Kidney (tissue), 14 donors: ENCODE measurements around the gene AKAP1. TPM values are rescaled to one million over a fixed set of nuclear protein-coding genes. Genes with fewer than 3 reads are reported as not detected.
A peak's percentile ranks its signal among the peaks of the same experiment; 100 is the strongest.

Experiments
- DNase-seq, 5 donors: peaks; one replicate each; pipeline ENCODE4 v3.0.0-alpha.2; 2013 to 2020
- FAIRE-seq: peaks from 2 replicates; lab custom pipeline; 2012; peaks lifted over from hg19 to GRCh38; lab: Jason Lieb, UNC
- H3K27ac ChIP-seq, 2 donors: one replicate each; pipeline ENCODE4 v1.7.0; 2013; ENCODE audit warnings: low read depth in 2 of 2, low read length in 2 of 2, inconsistent platforms in 1 of 2
- H3K27me3 ChIP-seq: one replicate; pipeline ENCODE4 v1.7.1; 2013; ENCODE audit warnings: low read length, inconsistent platforms; ENCODE audit not compliant: control insufficient read depth, insufficient read depth
- H3K36me3 ChIP-seq, 3 donors: one replicate each; pipeline versions ENCODE4 v1.7.0 to v1.7.1; 2013; ENCODE audit warnings: low read length in 3 of 3, control low read depth in 1 of 3, inconsistent platforms in 1 of 3; ENCODE audit not compliant: insufficient read depth in 3 of 3, control insufficient read depth in 2 of 3
- H3K4me1 ChIP-seq, 3 donors: one replicate each; pipeline versions ENCODE4 v1.7.0 to v1.7.1; 2013; ENCODE audit warnings: low read length in 3 of 3, inconsistent platforms in 1 of 3, low read depth in 1 of 3; ENCODE audit not compliant: control insufficient read depth in 2 of 3, insufficient read depth in 2 of 3
- H3K4me3 ChIP-seq, 3 donors: one replicate each; pipeline versions ENCODE4 v1.7.0 to v1.8.1; 2013; ENCODE audit warnings: low read length in 3 of 3, control low read depth in 1 of 3, inconsistent platforms in 1 of 3
- H3K9ac ChIP-seq, 3 donors: one replicate each; pipeline versions ENCODE4 v1.7.0 to v1.7.1; 2013; ENCODE audit warnings: low read length in 3 of 3, control low read depth in 1 of 3, inconsistent platforms in 1 of 3
- H3K9me3 ChIP-seq, 3 donors: one replicate each; pipeline versions ENCODE4 v1.7.0 to v1.7.1; 2013; ENCODE audit warnings: low read length in 3 of 3, control low read depth in 1 of 3, inconsistent platforms in 1 of 3; ENCODE audit not compliant: control insufficient read depth in 2 of 3, insufficient read depth in 1 of 3
- intact Hi-C: fragments of 100-400 bp; cut with DNase I; formaldehyde crosslinking; loops from one replicate; pipeline ENCODE4 v1.11.1; 2022
- polyA plus RNA-seq: library from polyadenylated mRNA; stranded (reverse); fragments of 350-450 nt; fragmentation: Illumina TruSeq; extraction: RNeasy Lipid Tissue Mini Kit (QIAGEN cat#74804); gene quantifications from one replicate; pipeline ENCODE4 v1.2.3, GENCODE V29; 2014; ENCODE audit warnings: low read depth, low replicate concordance; ENCODE audit not compliant: insufficient read depth
- total RNA-seq: library from RNA; stranded (reverse); fragmentation: NEBNext Ultra II Directional; extraction: Animal tissue kit (Norgen Biotek cat#: 25700); gene quantifications from one replicate; pipeline ENCODE4 v1.2.1, GENCODE V29; 2021
- TF ChIP-seq, protein P1 (sequence below): IDR thresholded peaks from 3 replicates; pipeline ENCODE4 v1.5.1; 2012; ENCODE audit warnings: mild to moderate bottlenecking, moderate library complexity, borderline replicate concordance; ENCODE audit not compliant: insufficient read depth; ENCODE audit errors: extremely low read depth
- donor health status: control.
- donor health status: control.
- donor health status: control.
- donor health status: control.
- donor health status: control.
- donor health status: DM: yes; HTN: yes; CAD: no.
- donor health status: Normal renal cell carcinoma (clear cell type).

The AKAP1 gene
- total and polyA plus RNA-seq, 2 donors from 2014 or later = 24.6 to 46.8 TPM

- Histone ChIP-seq H3K27ac (peak overlapping the region; percentile 86 to 89), H3K27me3 (no peaks in the 10 kb centered on the region), H3K4me1 (peaks cover 0 to 16% (median 14%) of the 10 kb centered on the region in 3 donors), H3K36me3 (no peaks in the 10 kb centered on the region), H3K9me3 (no peaks in the 10 kb centered on the region), H3K9ac (peak overlapping the region; percentile 23 to 85 (median 83)), H3K4me3 (peak overlapping the region; percentile 67 to 79 (median 70))
- peak; percentile 32 to 84 (median 52) for DNase-seq
- TF ChIP-seq, protein P1, sequence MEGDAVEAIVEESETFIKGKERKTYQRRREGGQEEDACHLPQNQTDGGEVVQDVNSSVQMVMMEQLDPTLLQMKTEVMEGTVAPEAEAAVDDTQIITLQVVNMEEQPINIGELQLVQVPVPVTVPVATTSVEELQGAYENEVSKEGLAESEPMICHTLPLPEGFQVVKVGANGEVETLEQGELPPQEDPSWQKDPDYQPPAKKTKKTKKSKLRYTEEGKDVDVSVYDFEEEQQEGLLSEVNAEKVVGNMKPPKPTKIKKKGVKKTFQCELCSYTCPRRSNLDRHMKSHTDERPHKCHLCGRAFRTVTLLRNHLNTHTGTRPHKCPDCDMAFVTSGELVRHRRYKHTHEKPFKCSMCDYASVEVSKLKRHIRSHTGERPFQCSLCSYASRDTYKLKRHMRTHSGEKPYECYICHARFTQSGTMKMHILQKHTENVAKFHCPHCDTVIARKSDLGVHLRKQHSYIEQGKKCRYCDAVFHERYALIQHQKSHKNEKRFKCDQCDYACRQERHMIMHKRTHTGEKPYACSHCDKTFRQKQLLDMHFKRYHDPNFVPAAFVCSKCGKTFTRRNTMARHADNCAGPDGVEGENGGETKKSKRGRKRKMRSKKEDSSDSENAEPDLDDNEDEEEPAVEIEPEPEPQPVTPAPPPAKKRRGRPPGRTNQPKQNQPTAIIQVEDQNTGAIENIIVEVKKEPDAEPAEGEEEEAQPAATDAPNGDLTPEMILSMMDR = no peak
- FAIRE-seq = no peak
- intact Hi-C loops = no loop called here
Observed at GRCh38 chr17:57086069-57086930, 1.3 kb downstream of the AKAP1 start.

- Histone ChIP-seq H3K27ac (no peak overlapping the region), H3K9me3 (no peaks in the 10 kb centered on the region), H3K4me3 (no peak overlapping the region), H3K36me3 (no peaks in the 10 kb centered on the region), H3K27me3 (no peaks in the 10 kb centered on the region), H3K9ac (no peak overlapping the region), H3K4me1 (peaks cover 0 to 30% (median 26%) of the 10 kb centered on the region in 3 donors)
- DNase-seq (no peak), FAIRE-seq (no peak)
- TF ChIP-seq, protein P1 = no peak
- intact Hi-C loops = no loop called here
Observed at GRCh38 chr17:57088298-57088697, 3.3 kb downstream of the AKAP1 start.

- no peak for FAIRE-seq
- no peak overlapping the region for H3K27ac ChIP-seq
- intact Hi-C loops = no loop called here
Observed at GRCh38 chr17:57089391-57089790, 4.3 kb downstream of the AKAP1 start.

More at GRCh38 chr17:57089391-57089790, 4.3 kb downstream of the AKAP1 start:
- peaks cover 0 to 33% (median 26%) of the 10 kb centered on the region in 3 donors for H3K4me1 ChIP-seq
- H3K4me3 ChIP-seq = no peak overlapping the region
- DNase-seq = no peak
- TF ChIP-seq, protein P1 = no peak
- H3K9ac ChIP-seq = no peak overlapping the region
- no peaks in the 10 kb centered on the region for H3K27me3 ChIP-seq
- H3K9me3 ChIP-seq = no peaks in the 10 kb centered on the region
- H3K36me3 ChIP-seq = no peaks in the 10 kb centered on the region
